HEK293 (cell line): ENCODE measurements around the gene WDPCP.

Experiments used
- CTCF ChIA-PET: fragments of 350-600 bp; formaldehyde crosslinking; extraction: SDS; loops from one replicate; lab custom pipeline; 2021; ENCODE audit warnings: antibody characterized with exemption; lab: Yijun Ruan, JAX
- POLR2A ChIA-PET: fragments of 300-600 bp; formaldehyde crosslinking; extraction: SDS; loops from one replicate; lab custom pipeline; 2020; ENCODE audit warnings: antibody characterized with exemption, inconsistent platforms; lab: Yijun Ruan, JAX
- H3K27ac ChIP-seq: fragments of 200-500 bp; sonication (Bioruptor generic); 2 replicates; pipeline ENCODE4 v1.5.1; 2014; ENCODE audit warnings: low read depth, low read length, control low read depth, inconsistent platforms; ENCODE audit errors: extremely low read depth
- H3K36me3 ChIP-seq, 2 experiments: fragments of 200-500 bp in 1 of 2; sonication (Bioruptor generic) in 1 of 2; 1 replicate in 1 of 2; 2 replicates in 1 of 2; pipeline ENCODE4 v1.5.1; 2014 to 2017; ENCODE audit warnings: inconsistent platforms in 2 of 2, low read length in 2 of 2; ENCODE audit not compliant: control insufficient read depth in 2 of 2, insufficient read depth in 1 of 2
- H3K4me1 ChIP-seq: fragments of 200-500 bp; sonication (Bioruptor generic); 2 replicates; pipeline ENCODE4 v1.5.1; 2014; ENCODE audit warnings: mild to moderate bottlenecking, low read length, inconsistent platforms; ENCODE audit not compliant: control insufficient read depth, insufficient read depth
- H3K4me3 ChIP-seq: 2 replicates; pipeline ENCODE4 v1.5.1; 2011; ENCODE audit warnings: low read depth, mild to moderate bottlenecking, control low read depth, low read length, moderate library complexity
- H3K9me3 ChIP-seq: fragments of 200-500 bp; sonication (Bioruptor generic); 2 replicates; pipeline ENCODE4 v1.5.1; 2014; ENCODE audit warnings: low read depth, low read length, inconsistent platforms; ENCODE audit not compliant: control insufficient read depth, insufficient read depth
- HOXC10 ChIP-seq: sonication (generic); formaldehyde crosslinking; IDR thresholded peaks from 2 replicates; pipeline ENCODE4 v1.8.1; 2023; ENCODE audit warnings: mild to moderate bottlenecking, missing genetic modification reagents
- MZF1 ChIP-seq: fragments of 450-650 bp; formaldehyde crosslinking; IDR thresholded peaks from 2 replicates; pipeline ENCODE4 v1.5.1; 2017; ENCODE audit warnings: missing biosample characterization, missing genetic modification characterization, borderline replicate concordance
- SETDB1 ChIP-seq: IDR thresholded peaks from one replicate; pipeline ENCODE4 v1.6.1; 2017; ENCODE audit warnings: mild to moderate bottlenecking, low read length, moderate library complexity, mixed read lengths; ENCODE audit not compliant: insufficient read length
- SP7 ChIP-seq: fragments of 450-650 bp; formaldehyde crosslinking; IDR thresholded peaks from 2 replicates; pipeline ENCODE4 v1.5.1; 2016; ENCODE audit warnings: missing biosample characterization, missing genetic modification characterization
- ZBTB7A ChIP-seq: fragments of 450-650 bp; formaldehyde crosslinking; IDR thresholded peaks from 2 replicates; pipeline ENCODE4 v1.5.1; 2016; ENCODE audit warnings: low read depth, missing biosample characterization, missing genetic modification characterization
- ZNF121 ChIP-seq: fragments of 450-650 bp; formaldehyde crosslinking; IDR thresholded peaks from 2 replicates; pipeline ENCODE4 v1.5.1; 2016; ENCODE audit warnings: missing biosample characterization, missing genetic modification characterization
- ZNF132 ChIP-seq: fragments of 450-650 bp; formaldehyde crosslinking; IDR thresholded peaks from 2 replicates; pipeline ENCODE4 v1.5.1; 2017; ENCODE audit warnings: missing biosample characterization, missing genetic modification characterization, borderline replicate concordance
- ZNF140 ChIP-seq: fragments of 450-650 bp; formaldehyde crosslinking; IDR thresholded peaks from 2 replicates; pipeline ENCODE4 v1.5.1; 2016; ENCODE audit warnings: missing biosample characterization, missing genetic modification characterization
- ZNF214 ChIP-seq: fragments of 450-650 bp; formaldehyde crosslinking; IDR thresholded peaks from 2 replicates; pipeline ENCODE4 v1.5.1; 2017; ENCODE audit warnings: missing biosample characterization, mild to moderate bottlenecking, missing genetic modification characterization, borderline replicate concordance
- ZNF266 ChIP-seq: fragments of 450-650 bp; formaldehyde crosslinking; IDR thresholded peaks from 2 replicates; pipeline ENCODE4 v1.5.1; 2016; ENCODE audit warnings: missing biosample characterization, missing genetic modification characterization, low read depth
- ZNF473 ChIP-seq: fragments of 450-650 bp; formaldehyde crosslinking; IDR thresholded peaks from 2 replicates; pipeline ENCODE4 v1.5.1; 2017; ENCODE audit warnings: missing biosample characterization, missing genetic modification characterization
- ZNF600 ChIP-seq: fragments of 450-650 bp; formaldehyde crosslinking; IDR thresholded peaks from 2 replicates; pipeline ENCODE4 v1.5.1; 2016; ENCODE audit warnings: missing biosample characterization, missing genetic modification characterization
- ZNF658 ChIP-seq: fragments of 450-650 bp; formaldehyde crosslinking; IDR thresholded peaks from 2 replicates; pipeline ENCODE4; 2016; ENCODE audit warnings: missing biosample characterization, missing genetic modification characterization
- ZNF660 ChIP-seq: fragments of 450-650 bp; IDR thresholded peaks from 2 replicates; pipeline ENCODE4 v1.5.1; 2018; ENCODE audit warnings: missing biosample characterization, mild to moderate bottlenecking, missing genetic modification characterization
- ZNF670 ChIP-seq: fragments of 450-650 bp; formaldehyde crosslinking; IDR thresholded peaks from 2 replicates; pipeline ENCODE4 v1.5.1; 2016; ENCODE audit warnings: missing biosample characterization, missing genetic modification characterization, low read depth
- ZNF747 ChIP-seq: fragments of 450-650 bp; formaldehyde crosslinking; IDR thresholded peaks from 2 replicates; pipeline ENCODE4 v1.5.1; 2016; ENCODE audit warnings: missing biosample characterization, missing genetic modification characterization
- ZNF837 ChIP-seq: fragments of 450-650 bp; formaldehyde crosslinking; IDR thresholded peaks from 2 replicates; pipeline ENCODE4 v1.5.1; 2016; ENCODE audit warnings: missing biosample characterization, missing genetic modification characterization
- TF ChIP-seq, protein P1 (sequence below): fragments of 450-650 bp; formaldehyde crosslinking; IDR thresholded peaks from 2 replicates; pipeline ENCODE4 v1.5.1; 2016; ENCODE audit warnings: missing biosample characterization, missing genetic modification characterization
- TF ChIP-seq, protein P2 (sequence below): fragments of 450-650 bp; formaldehyde crosslinking; IDR thresholded peaks from 2 replicates; pipeline ENCODE4 v1.5.1; 2016; ENCODE audit warnings: missing biosample characterization, missing genetic modification characterization, borderline replicate concordance

WDPCP gene

DNA sequence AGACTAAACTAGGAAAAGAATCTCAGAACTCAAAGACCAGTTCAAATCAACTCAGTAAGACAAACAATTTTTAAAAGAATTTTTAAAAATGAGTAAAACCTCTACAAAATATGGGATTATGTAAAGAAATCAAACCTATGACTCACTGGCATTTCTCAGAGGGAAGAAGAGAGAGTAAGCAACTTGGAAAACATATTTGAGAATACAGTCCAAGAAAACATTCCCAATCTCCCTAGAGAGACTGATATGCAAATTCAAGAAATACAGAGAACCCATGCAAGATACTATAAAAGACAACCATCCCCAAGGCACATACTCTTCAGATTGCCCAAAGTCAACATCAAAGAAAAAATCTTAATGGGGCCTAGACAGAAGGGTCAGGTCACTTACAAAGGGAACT is 162.7 kb downstream of the WDPCP start:
- TF ChIP-seq ZNF132 (no peak), ZNF214 (no peak), ZNF121 (tag by site-specific recombination) (no peak), ZNF747 (tag by site-specific recombination) (no peak), ZNF837 (tag by site-specific recombination) (no peak), ZBTB7A (no peak), ZNF600 (tag by site-specific recombination) (no peak), ZNF658 (tag by site-specific recombination) (no peak), HOXC10 (CRISPR knock-in tag) (no peak), ZNF140 (tag by site-specific recombination) (no peak), ZNF266 (no peak), SP7 (tag by site-specific recombination) (no peak), ZNF660 (tag by site-specific recombination) (no peak), SETDB1 (no peak), MZF1 (tag by site-specific recombination) (no peak), ZNF670 (no peak)
- TF ChIP-seq, protein P1, sequence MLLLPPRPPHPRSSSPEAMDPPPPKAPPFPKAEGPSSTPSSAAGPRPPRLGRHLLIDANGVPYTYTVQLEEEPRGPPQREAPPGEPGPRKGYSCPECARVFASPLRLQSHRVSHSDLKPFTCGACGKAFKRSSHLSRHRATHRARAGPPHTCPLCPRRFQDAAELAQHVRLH (tag by site-specific recombination) = no peak
- TF ChIP-seq, protein P2, sequence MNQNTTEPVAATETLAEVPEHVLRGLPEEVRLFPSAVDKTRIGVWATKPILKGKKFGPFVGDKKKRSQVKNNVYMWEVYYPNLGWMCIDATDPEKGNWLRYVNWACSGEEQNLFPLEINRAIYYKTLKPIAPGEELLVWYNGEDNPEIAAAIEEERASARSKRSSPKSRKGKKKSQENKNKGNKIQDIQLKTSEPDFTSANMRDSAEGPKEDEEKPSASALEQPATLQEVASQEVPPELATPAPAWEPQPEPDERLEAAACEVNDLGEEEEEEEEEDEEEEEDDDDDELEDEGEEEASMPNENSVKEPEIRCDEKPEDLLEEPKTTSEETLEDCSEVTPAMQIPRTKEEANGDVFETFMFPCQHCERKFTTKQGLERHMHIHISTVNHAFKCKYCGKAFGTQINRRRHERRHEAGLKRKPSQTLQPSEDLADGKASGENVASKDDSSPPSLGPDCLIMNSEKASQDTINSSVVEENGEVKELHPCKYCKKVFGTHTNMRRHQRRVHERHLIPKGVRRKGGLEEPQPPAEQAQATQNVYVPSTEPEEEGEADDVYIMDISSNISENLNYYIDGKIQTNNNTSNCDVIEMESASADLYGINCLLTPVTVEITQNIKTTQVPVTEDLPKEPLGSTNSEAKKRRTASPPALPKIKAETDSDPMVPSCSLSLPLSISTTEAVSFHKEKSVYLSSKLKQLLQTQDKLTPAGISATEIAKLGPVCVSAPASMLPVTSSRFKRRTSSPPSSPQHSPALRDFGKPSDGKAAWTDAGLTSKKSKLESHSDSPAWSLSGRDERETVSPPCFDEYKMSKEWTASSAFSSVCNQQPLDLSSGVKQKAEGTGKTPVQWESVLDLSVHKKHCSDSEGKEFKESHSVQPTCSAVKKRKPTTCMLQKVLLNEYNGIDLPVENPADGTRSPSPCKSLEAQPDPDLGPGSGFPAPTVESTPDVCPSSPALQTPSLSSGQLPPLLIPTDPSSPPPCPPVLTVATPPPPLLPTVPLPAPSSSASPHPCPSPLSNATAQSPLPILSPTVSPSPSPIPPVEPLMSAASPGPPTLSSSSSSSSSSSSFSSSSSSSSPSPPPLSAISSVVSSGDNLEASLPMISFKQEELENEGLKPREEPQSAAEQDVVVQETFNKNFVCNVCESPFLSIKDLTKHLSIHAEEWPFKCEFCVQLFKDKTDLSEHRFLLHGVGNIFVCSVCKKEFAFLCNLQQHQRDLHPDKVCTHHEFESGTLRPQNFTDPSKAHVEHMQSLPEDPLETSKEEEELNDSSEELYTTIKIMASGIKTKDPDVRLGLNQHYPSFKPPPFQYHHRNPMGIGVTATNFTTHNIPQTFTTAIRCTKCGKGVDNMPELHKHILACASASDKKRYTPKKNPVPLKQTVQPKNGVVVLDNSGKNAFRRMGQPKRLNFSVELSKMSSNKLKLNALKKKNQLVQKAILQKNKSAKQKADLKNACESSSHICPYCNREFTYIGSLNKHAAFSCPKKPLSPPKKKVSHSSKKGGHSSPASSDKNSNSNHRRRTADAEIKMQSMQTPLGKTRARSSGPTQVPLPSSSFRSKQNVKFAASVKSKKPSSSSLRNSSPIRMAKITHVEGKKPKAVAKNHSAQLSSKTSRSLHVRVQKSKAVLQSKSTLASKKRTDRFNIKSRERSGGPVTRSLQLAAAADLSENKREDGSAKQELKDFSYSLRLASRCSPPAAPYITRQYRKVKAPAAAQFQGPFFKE = no peak
- TF ChIP-seq, all 188 proteins: peak for 0
- H3K27ac ChIP-seq = no peak overlapping the region
- H3K4me3 ChIP-seq = no peak overlapping the region
- CTCF ChIA-PET = interaction anchor here (0.6 to 1.9 kb wide), 6 partner anchors 8 to 49 kb away, joined by 4 to 8 read pairs (median 6); no protein-coding TSS in a partner anchor
- no peaks in the 10 kb centered on the region for H3K4me1 ChIP-seq
- no peaks in the 10 kb centered on the region for H3K36me3 ChIP-seq
- POLR2A ChIA-PET = no interaction called here
- no peaks in the 10 kb centered on the region for H3K9me3 ChIP-seq

DNA sequence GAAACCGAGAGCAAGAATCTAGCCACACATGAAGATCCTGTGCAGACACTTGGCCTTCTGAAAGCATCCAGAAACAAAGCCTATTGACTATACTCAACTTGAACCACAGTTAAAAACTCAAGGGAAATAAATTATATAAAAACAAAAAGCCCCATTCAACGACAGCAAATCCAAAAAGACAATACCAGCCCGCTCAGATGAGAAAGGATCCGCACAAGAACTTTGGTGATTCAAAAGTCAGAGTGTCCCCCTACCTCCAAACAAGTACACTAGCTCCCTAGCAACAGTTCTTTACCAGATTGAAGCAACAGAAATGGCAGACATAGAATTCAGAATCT is 163.2 kb downstream of the WDPCP start:
- TF ChIP-seq SETDB1 (peak; percentile 5), ZNF473 (tag by site-specific recombination) (no peak), ZNF747 (tag by site-specific recombination) (no peak)
- TF ChIP-seq, all 188 proteins: peak for 1
- Histone ChIP-seq H3K36me3 (no peaks in the 10 kb centered on the region), H3K9me3 (no peaks in the 10 kb centered on the region), H3K4me1 (no peaks in the 10 kb centered on the region), H3K4me3 (no peak overlapping the region), H3K27ac (no peak overlapping the region)
- ChIA-PET POLR2A (no interaction called here), CTCF (interaction anchor here (0.6 to 1.9 kb wide), 10 partner anchors 9 to 639 kb away, joined by 3 to 8 read pairs (median 4); no protein-coding TSS in a partner anchor)
